ENCODE results near the gene NR2E1. TPM values are rescaled to one million over a fixed set of nuclear protein-coding genes. Genes with fewer than 3 reads are reported as not detected.

NR2E1 gene
- total RNA-seq: 0.18 TPM

GRCh38 chr6:108165714-108166663 is at the start of gene NR2E1:
Gene NR2E1, plus strand, starts transcription at chr6:108166022. Its CDS starts 744 bp downstream, at chr6:108166766.
- DNase-seq (ENCODE audit: low spot score): no peak

DNA sequence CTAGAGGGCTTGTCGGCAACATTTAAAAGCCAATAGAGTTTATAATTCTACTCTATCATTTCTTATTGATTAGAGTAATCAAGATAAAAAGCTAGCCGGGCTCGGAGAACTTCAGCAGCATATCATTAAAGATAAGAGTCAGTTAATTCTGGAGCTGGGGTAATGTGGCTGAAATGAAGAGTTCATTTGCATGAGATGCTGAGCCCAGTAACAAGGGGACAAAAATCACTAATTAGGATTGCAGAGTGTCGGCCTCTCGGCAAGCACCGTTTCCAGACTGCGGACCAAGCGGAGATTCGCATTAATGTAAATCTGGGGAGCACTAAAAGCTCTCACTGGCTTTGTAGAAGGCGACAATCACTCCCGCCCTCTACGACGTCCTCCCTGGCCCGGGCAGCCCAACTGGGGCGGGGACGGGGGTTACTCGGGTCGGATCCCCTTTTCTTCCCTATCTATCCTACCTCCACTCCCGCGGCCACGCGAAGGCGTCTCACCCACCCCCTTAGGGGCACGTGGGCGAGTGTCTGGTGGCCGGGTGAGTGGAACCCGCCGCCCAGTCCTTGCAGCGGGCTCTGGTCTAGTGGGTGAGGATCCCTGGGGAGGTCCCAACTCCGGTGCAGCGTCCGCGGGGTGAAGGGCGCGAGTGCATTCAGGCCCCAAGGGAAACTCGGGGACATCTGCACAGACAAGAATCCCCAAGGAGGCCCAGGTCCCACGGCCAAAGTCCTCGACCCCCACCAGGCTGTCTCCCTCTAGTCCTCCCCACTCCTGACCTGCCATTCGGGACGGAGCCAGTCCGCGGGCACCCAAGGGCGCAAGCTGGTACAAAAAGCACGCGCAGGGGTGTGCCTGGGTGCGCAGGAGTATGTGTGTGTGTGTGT is 49.0 kb upstream of the NR2E1 start:
- DNase-seq (ENCODE audit: low spot score): no peak

DNA sequence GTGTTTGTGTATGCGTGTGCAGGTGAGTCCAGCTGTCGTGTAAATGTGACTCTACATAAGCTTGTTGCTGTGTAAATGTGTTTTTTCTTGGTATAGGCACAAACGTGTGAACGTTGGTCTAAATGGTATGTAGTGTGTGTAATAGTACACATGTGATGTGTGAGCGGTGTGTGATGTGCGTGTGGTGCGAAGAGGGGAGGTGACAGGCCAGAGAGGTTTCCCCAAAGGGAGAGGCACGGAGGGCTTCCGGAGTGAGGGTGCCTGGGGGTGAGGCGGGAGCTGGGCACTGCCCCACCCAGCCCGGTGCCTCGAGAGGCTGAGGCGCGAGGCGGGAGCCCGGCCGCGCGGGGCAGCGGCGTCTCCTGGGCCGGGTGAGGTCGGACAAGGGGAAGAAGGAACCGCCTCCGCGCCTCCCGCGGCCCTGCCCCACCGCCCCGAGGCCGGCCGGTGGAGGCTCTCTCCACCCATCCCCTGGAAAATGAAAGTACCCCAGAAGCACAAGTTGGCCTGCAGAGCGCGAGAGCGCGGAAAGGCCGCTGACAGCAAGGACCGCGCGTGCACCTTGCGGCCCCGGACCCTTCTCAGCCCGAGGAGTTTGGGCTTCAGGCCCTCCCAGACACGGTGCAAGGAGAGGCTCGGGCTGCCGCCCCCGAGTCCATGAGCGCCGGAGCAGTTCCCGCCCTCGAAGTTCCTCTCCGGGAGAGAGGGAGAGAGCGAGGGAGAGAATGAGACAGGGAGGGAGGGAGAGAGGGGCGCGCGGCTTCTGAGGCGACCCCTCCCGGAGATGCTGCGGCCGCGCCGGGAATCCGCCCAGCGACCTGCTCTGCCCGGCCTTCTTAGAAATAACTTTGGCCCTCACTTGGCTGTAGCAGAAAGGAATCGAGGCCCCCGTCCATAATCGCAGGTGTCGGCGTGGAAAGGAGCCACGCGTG is 48.1 kb upstream of the NR2E1 start:
- no peak for DNase-seq (ENCODE audit: low spot score)

DNA sequence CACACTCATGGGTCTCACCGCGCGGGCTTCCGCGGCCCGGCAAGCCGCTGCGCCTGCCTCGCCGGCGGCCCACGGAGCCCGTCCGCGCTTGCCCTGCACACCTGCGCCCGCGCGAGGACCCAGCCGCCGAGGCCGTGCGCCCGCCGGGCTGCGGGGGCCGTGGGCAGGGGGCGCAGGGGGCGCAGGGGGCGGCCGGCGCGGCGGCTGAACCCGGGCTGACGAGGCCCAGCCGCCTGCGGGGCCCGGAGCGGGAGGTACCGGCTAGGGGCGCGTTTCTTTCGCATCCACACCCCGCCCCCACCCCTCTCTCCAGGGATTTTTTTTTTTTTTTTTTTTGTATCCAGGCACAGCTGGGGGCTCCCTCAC is 47.5 kb upstream of the NR2E1 start:
- DNase-seq (ENCODE audit: low spot score): no peak

- no peak for DNase-seq (ENCODE audit: low spot score)
Measured at GRCh38 chr6:108118810-108119768, 46.7 kb upstream of the NR2E1 start.

GRCh38 chr6:108119769-108120141 is 46.1 kb upstream of the NR2E1 start:
- no peak for DNase-seq (ENCODE audit: low spot score)

GRCh38 chr6:108120311-108120710 is 45.5 kb upstream of the NR2E1 start:
- DNase-seq (ENCODE audit: low spot score): no peak

DNA sequence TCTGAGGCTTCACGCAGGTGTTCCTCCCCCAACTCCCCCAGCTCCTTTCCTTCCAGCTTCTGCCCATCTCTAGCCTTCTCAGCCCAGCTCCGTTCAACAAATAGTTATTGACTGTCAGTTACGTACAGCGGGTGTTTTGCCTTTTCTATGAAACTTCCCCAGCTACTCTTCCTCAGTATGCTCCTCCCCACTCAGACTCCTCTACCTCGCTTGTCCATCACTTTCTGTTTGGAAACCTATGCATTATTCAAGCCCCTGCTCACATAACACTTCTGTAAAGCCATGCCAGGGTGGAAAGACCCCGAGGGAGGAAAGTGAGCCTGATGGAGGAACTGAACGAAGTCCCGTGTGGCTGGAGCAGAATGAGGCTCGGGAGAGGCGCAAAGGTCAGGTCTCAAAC is 44.2 kb upstream of the NR2E1 start:
- no peak for DNase-seq (ENCODE audit: low spot score)

GRCh38 chr6:108123481-108123929 is 42.3 kb upstream of the NR2E1 start:
- no peak for DNase-seq (ENCODE audit: low spot score)

DNA sequence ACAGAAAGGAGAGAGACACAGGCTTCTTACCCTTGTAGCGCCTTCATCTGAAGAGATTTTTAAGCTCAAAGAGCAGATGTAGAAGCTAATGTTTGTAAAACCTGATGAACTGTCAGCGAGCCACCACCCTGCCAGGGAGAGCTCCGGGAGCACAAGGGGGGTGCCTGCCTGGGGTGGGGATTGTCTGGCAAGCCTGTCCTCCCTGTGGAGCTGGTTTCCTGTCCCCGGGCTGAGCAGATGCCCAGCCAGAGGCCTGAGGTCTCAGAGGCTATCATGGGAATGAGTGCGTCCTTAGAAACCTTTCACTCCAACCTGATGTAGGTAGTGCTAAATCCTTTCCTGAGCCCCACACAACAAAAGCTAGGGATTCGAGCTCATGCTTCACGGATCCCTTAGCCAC is 41.9 kb upstream of the NR2E1 start:
- no peak for DNase-seq (ENCODE audit: low spot score)

DNA sequence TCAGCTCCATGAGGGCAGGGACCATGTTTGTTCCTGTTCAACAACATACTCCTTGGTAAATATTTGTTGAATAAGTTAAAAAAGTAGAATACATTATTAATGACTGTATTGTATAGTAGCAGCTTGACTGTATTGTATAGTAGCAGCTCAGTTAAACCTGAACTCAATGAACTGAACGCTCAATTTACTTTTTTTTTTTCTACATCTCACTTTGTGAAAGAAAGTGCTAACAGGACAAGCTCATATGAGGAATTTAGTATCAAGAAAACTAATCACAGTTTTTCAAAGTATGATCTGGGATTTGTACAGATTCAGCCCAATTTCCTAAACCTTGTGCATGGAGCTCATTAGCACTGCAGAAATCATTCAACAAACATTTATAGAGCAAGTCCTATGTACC is 38.8 kb upstream of the NR2E1 start:
- DNase-seq (ENCODE audit: low spot score): no peak

DNA sequence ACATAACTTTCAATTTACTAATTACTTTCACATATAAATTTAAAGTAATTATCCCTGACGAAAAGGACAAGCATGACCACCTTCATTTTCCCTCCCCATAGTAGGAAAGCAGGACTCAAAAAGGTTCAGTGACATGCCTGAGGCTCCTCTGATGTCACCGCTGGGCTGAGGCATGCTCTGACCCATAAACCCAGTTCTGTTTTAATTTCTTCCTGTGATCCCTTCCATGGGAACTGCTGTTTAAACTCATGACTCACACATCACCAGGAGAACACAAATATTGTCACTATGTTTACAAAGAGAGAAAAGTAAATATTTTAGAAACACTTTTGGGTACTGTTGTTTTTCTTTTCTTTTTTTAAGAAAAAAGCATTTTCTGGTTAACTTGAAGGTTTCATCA is 38.0 kb upstream of the NR2E1 start:
- DNase-seq (ENCODE audit: low spot score): no peak

DNA sequence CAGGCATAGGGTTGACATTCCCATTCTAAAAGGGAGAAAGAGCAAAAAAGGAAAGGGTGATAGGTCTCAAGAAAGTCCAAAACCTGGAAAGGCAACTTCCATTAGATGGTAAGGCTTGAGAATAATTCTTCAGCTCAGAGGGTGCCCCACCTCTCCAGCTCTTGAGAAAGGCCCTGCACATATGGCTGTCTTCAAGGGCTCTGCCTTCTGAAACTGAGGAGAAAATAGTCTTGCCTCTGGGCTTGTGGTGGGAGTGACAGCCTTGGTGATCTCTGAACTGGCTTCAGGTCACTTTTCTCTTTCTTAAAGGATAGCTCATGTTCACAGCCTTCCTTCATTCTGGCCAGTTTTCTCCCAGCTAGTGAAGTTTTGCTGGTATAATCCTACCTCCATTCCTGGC is 35.6 kb upstream of the NR2E1 start:
- no peak for DNase-seq (ENCODE audit: low spot score)

- DNase-seq (ENCODE audit: low spot score): no peak
Measured at GRCh38 chr6:108132863-108133262, 33.0 kb upstream of the NR2E1 start.

DNA sequence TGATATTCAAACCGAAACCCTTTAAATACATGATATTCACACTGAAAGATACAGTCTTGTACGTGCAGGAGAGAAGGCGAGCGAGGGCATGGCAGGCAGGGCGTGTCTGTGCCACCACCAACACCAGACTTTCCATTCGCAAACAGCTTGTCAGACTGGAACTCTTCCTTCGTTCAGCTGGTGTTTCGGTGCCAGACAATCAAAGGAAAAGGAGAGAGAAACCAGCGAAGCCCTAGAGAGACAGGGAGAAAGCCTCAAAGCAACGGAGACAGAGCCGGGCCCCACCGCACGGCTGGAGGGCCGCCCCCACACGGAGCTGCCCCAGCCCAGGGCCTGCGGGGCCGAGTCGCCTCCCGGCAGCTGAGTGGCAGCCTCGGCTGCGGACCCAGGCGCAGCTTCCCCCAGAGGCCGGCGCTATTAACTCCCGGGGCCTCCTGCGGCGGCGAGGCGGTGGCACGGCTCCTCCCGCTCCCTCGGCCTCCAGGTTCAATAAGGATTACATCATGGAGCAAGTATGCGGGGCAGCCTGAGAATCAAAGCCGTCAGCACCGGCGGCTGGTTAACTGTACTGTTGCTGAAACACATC is 32.1 kb upstream of the NR2E1 start:
- DNase-seq (ENCODE audit: low spot score): peak; percentile 62

GRCh38 chr6:108134213-108134970 is 31.4 kb upstream of the NR2E1 start:
- DNase-seq (ENCODE audit: low spot score): no peak

DNA sequence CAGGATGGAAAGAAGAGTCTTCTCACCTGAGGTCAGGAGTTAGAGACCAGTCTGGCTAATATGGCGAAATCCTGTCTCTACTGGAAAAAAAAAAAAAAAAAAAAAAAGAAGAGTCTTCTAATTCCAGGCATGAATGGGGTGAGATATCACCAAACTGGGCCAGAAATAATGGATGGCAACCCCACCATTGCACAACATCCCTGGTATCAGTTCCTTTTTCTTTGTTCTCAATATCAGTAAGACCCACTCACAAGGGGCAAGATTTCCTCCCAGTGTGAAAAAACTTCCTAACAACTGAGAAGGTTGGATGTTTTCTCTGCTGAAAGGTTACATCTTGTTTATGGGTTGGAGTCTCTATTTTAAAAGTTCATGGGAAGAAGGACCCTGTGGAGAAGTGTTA is 23.6 kb upstream of the NR2E1 start:
- no peak for DNase-seq (ENCODE audit: low spot score)

DNA sequence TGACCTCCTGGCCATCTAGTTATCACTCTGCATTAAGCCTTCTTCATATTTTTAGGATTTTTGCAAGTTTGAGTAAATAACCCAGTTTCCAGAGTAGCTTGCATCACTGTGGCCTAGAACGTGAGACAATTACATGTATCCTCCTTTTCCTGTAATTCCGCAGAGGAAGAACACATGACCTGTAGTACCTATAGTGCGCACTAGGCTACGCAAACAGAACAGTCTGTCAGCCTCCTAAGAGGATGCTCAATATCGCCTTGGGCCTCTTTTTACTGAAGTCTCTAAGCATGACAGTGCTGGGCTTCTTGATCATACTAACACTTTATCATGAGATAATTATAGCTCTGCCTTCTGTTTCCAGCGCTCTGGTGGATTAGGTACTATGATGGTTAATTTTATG is 20.2 kb upstream of the NR2E1 start:
- no peak for DNase-seq (ENCODE audit: low spot score)

DNA sequence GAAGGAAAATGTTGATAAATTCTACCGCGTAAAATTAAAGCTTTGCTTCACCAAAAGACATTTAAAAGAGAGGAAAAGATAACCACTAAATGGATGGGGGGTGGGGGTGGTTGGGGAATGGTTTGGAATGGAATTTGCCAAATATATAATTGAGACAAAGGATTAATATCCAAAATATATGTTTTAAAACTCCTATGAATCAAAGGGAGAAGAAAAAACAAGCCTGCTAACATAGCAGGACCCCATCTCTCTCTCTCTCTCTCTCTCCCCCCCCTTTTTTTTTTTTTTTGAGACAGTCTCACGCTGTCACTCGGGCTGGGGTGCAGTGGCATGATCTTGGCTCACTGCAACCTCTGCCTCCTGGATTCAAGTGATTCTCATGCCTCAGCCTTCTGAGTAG is 13.4 kb upstream of the NR2E1 start:
- no peak for DNase-seq (ENCODE audit: low spot score)

Measured in ureter (tissue), 1 donor.